ENCODE results near the gene SFTPA2. TPM values are rescaled to one million over a fixed set of nuclear protein-coding genes. Genes with fewer than 3 reads are reported as not detected.
A peak's percentile ranks its signal among the peaks of the same experiment; 100 is the strongest.
"Not testable (repeated sequence)": the region's sequence is repeated elsewhere in the genome, so short reads cannot be mapped to it uniquely, and the experiment has no call there.

Gene SFTPA2
- not detected in 2 replicates for total RNA-seq

DNA sequence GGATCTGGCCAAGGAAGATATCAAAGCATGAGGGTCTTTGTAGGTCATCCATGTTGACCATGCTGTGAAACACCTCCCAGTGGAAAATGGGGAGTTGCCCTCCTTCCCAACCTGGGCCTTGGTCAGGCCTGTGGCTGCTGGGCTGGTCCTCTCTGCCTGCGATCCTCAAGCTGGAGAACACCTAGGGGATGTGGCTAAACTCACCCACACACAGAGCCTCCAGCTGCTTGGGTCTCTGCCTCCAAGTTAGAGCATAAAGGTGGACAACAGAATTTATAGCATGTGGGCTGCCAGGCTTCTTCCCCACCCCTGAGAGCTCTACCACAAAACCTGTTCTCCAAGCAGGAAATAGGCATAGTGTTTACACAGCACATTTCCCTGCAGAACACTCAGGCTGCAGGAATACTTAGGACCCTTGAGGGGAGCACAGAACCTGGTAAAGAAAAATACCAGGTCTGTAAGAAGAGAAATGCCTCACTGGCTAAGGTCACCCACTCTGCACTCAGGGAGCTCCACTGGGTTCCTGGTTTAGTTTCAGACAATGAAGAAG is at the start of gene SFTPA2:
Gene SFTPA2 (minus strand): TSS at position 248 of the 550 bp plus-strand sequence. CDS start 924 bp downstream, outside the sequence.
- DNase-seq (ENCODE audit: extremely low read depth, low read depth, low spot score), result no peak

GRCh38 chr10:79608505-79609375 is 48.5 kb upstream of the SFTPA2 start:
- no peak for DNase-seq (ENCODE audit: extremely low read depth, low read depth, low spot score)

GRCh38 chr10:79605308-79605707 is 45.1 kb upstream of the SFTPA2 start:
- no peak for DNase-seq (ENCODE audit: extremely low read depth, low read depth, low spot score)

GRCh38 chr10:79604294-79604693 is 44.1 kb upstream of the SFTPA2 start:
- no peak for DNase-seq (ENCODE audit: extremely low read depth, low read depth, low spot score)

DNA sequence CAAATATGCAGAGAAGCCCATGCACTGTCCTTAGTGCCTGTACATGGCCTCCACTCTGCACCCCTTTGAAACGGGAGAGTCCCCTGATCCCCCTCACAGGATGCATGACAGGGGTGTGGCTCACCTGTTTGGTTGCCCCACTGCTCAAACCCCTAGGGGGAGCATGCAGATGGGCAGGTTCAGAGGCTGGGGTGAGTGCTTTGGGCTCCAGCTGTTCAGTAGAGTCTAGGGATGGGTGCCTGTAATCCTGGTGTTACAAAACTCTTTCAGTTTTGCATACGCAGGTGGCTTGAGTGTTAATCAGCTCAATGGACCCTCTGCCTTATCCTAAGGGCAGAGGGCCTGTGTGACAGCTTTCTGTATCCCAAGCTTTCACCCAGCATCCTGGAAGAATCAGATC is 42.7 kb upstream of the SFTPA2 start:
- DNase-seq (ENCODE audit: extremely low read depth, low read depth, low spot score), result no peak

DNA sequence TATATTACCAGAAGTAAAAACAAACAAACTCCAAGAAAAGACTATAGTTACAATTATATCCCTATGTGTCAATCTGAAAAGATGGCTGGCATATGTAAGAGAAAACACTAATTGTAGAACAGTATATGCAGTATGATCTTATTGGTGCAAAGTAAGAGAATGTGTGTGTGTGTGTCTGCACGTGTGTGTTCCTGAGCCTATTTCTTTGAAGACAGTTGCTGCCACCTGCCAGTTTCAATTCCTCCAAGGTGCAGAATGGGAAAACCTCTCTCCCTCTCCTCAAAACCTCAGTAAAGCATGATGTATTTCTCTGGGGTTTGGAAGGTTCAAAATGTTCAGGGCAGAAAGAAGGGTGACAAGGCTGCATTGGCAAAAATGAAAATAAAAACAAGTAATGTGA is 41.7 kb upstream of the SFTPA2 start:
- no peak for DNase-seq (ENCODE audit: extremely low read depth, low read depth, low spot score)

GRCh38 chr10:79599644-79600043 is 39.4 kb upstream of the SFTPA2 start:
- DNase-seq (ENCODE audit: extremely low read depth, low read depth, low spot score), result not testable (repeated sequence)

DNA sequence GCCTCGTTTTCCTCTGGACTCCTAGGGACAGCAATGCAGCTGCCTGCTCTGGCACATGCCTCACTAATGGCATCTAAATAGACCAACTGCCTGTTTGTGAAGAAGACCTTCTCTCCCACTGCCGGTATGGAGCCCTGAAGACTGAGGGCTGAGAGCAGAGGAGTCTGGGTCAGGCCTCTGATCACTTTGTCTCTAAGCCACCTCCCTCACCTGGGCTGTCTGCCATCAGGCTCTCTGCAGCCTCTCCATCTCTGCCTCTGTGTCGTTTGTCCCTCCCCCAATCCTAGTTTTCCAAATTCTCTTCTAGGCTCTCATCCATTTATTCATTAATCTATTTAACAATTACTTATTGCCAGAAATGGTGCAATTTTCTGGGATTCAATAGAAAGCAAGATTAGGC is 35.3 kb upstream of the SFTPA2 start:
- DNase-seq (ENCODE audit: extremely low read depth, low read depth, low spot score), result no peak

GRCh38 chr10:79594565-79594964 is 34.4 kb upstream of the SFTPA2 start:
- DNase-seq (ENCODE audit: extremely low read depth, low read depth, low spot score), result not testable (repeated sequence)

- no peak for DNase-seq (ENCODE audit: extremely low read depth, low read depth, low spot score)
Measured at GRCh38 chr10:79593377-79593776, 33.2 kb upstream of the SFTPA2 start.

- no peak for DNase-seq (ENCODE audit: extremely low read depth, low read depth, low spot score)
Measured at GRCh38 chr10:79588800-79589199, 28.6 kb upstream of the SFTPA2 start.

DNA sequence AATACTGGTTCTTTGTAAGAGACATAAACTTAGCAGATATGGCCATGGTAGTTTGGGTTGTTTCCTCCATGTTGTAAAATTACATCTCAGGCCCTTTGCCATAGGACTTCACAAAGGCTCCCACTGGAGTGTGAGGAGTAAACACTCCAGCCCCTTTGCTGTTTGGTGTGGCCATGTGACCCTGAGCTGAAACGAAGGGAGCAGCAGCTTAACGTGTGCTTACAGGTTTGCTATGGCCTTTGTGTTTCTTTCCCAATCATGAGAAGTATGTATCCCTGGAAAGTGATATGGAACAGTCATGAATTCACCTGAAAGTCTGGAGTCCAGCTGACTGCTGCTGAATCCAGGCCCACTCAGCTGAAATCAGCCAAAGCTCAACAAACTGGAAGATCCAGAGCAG is 26.7 kb upstream of the SFTPA2 start:
- DNase-seq (ENCODE audit: extremely low read depth, low read depth, low spot score), result no peak

DNA sequence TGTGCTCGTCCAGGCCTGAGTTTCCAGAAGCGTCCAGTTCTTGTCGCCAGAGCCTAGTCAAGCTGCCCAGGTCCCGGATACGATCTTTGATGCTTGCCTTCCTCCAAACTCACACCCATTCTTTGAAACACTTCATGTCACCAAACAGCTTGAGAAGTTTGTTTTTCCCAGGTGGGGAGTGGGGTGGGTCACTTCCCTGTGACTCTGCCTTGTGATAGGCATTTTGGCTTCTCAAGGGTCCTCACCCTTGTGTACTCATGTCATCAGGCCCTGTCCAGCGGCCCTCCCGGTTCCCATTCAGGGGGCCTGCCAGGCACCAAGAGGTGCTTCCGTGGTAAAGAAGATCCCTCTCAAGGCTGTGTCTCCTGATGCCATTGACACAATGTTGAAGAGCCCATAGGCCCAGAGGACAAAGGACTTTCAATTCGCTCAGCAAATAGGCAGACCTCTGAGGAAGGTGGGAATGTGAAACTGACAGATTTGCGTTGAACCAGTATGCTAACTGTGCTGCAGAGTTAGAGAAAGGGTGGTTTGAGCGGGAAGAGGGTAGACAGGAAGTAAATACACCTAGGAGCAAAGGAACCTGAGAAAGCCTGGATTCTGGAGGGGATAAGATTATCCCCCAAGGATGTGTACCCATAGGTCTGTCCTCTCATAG is 25.8 kb upstream of the SFTPA2 start:
- no peak for DNase-seq (ENCODE audit: extremely low read depth, low read depth, low spot score)

- DNase-seq (ENCODE audit: extremely low read depth, low read depth, low spot score), result no peak
Measured at GRCh38 chr10:79583488-79584024, 23.3 kb upstream of the SFTPA2 start.

- DNase-seq (ENCODE audit: extremely low read depth, low read depth, low spot score), result not testable (repeated sequence)
Measured at GRCh38 chr10:79582954-79583353, 22.7 kb upstream of the SFTPA2 start.

- no peak for DNase-seq (ENCODE audit: extremely low read depth, low read depth, low spot score)
Measured at GRCh38 chr10:79582096-79582495, 21.9 kb upstream of the SFTPA2 start.

DNA sequence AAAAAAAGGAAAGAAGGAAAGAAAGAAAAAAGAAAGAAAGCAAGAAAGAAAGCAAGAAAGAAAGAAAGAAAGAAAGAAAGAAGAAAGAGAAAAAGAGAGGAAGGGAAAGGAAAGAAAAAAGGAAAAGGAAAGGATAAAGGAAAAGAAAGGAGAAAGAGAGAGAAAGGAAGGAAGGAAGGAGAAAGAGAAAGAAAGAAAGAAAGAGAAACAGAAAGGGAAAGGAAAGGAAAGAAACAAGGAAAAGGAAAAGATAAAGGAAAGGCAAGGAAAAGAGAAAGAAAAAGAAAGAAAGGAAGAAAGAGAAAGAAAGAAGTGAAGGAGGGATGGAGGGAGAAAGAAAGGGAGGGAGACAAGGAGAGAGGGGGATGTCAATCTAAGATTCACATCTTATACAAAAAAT is 20.8 kb upstream of the SFTPA2 start:
- DNase-seq (ENCODE audit: extremely low read depth, low read depth, low spot score), result no peak

GRCh38 chr10:79579361-79579760 is 19.2 kb upstream of the SFTPA2 start:
- no peak for DNase-seq (ENCODE audit: extremely low read depth, low read depth, low spot score)

- not testable (repeated sequence) for DNase-seq (ENCODE audit: extremely low read depth, low read depth, low spot score)
Measured at GRCh38 chr10:79570624-79571023, 10.4 kb upstream of the SFTPA2 start.

DNA sequence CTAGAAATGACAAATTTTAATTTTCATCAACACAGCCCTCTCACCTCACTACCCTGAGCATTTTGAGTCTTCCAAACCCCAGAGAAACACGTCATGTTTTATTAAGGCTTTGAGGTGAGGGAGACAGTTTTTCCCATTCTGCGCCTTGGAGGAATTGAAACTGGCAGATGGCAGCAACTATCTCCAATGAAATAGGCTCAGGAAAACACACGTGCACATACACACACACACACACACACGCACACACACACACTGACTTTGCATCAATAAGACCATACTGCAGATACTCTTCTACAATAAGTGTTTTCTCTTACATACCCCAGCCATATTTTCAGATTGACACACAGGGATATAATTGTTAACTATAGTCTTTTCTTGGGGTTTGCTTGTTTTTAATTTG is 3.2 kb upstream of the SFTPA2 start:
- DNase-seq (ENCODE audit: extremely low read depth, low read depth, low spot score), result no peak

GRCh38 chr10:79562135-79562756 is 2.0 kb upstream of the SFTPA2 start:
- DNase-seq (ENCODE audit: extremely low read depth, low read depth, low spot score), result peak; percentile 3
